Sigmoid colon (tissue), 4 donors: ENCODE measurements around the gene LRRC8B.
A peak's percentile ranks its signal among the peaks of the same experiment; 100 is the strongest.

Source experiments
- EP300 ChIP-seq, 4 donors: sonication (generic); formaldehyde crosslinking; IDR thresholded peaks; one replicate each; pipeline ENCODE4 v1.6.1; 2017; ENCODE audit warnings: antibody characterized with exemption in 4 of 4
- POLR2A ChIP-seq, 2 donors: fragments of 450-650 bp; IDR thresholded peaks; one replicate each; pipeline ENCODE4 v1.6.1; 2016; ENCODE audit warnings: antibody characterized with exemption in 2 of 2, mild to moderate bottlenecking in 2 of 2, moderate library complexity in 2 of 2
- POLR2AphosphoS5 ChIP-seq, 4 donors: sonication (generic); formaldehyde crosslinking; IDR thresholded peaks; one replicate each; pipeline ENCODE4 v1.6.1; 2017; ENCODE audit warnings: antibody characterized with exemption in 4 of 4
- TF ChIP-seq, protein P1 (sequence below), 4 experiments: fragments of 450-650 bp in 3 of 4; fragments of 200-600 bp in 1 of 4; IDR thresholded peaks; one replicate each; pipeline ENCODE4 v1.5.1; 2016 to 2019; ENCODE audit warnings: antibody characterized with exemption in 4 of 4, mild to moderate bottlenecking in 3 of 4, moderate library complexity in 2 of 4

DNA sequence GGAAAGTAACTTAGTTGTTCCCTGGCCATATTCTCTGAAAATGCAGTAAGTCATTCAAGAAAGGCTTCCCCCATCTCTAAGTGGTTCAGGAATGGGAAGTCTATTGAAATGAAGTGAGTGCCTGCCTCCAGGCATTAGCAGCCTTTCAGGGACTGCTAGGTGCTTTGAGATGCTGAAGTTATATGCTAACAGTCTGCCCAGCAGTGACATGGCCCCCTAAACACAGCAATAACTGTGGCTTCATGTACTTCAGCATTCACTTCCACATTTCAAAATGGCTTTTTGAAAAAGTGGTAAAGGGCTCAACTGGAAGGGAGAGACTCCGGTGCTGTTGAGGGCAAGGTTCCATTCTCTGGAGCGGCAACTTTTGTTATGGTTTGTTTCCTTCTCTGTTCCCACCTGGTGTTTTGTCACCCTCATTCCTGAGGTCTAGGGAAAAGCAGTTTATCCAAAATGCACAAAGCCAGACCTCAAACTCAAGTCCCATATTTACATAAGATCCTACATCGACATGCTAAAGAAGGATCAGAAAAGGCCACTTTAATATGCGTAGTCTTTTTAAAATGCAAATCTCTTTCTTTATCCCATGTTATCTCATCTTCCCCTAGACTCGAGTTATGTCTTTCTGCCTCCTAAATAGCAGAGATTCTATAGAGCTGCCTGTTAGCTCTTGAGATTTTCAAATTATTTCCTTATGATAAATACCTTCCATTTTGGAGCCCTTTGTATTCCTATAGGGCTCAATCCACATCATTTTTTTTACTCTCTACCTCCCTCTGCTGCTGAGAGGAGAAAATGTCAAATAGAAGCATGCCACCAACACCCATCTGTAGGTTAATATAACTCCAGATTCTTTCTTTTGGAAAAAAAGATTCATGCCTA, 74.1 kb downstream of the LRRC8B start:
- TF ChIP-seq, protein P1, sequence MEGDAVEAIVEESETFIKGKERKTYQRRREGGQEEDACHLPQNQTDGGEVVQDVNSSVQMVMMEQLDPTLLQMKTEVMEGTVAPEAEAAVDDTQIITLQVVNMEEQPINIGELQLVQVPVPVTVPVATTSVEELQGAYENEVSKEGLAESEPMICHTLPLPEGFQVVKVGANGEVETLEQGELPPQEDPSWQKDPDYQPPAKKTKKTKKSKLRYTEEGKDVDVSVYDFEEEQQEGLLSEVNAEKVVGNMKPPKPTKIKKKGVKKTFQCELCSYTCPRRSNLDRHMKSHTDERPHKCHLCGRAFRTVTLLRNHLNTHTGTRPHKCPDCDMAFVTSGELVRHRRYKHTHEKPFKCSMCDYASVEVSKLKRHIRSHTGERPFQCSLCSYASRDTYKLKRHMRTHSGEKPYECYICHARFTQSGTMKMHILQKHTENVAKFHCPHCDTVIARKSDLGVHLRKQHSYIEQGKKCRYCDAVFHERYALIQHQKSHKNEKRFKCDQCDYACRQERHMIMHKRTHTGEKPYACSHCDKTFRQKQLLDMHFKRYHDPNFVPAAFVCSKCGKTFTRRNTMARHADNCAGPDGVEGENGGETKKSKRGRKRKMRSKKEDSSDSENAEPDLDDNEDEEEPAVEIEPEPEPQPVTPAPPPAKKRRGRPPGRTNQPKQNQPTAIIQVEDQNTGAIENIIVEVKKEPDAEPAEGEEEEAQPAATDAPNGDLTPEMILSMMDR (IDR thresholded peaks at IDR 0.05) = peak; percentile 9 to 61 (median 40)
- TF ChIP-seq POLR2A (IDR thresholded peaks at IDR 0.05) (no peak), POLR2AphosphoS5 (IDR thresholded peaks at IDR 0.05) (no peak), EP300 (IDR thresholded peaks at IDR 0.05) (no peak)
